ENCODE results near the gene SGMS1.

Gene SGMS1

GRCh38 chr10:50437248-50437647 is 186.5 kb downstream of the SGMS1 start:
- no peak overlapping the region for H3K4me3 ChIP-seq (replicated peaks; ENCODE audit: low read depth, low read length)
- no peak for TF ChIP-seq CTCF (IDR thresholded peaks at IDR 0.05; ENCODE audit: insufficient read depth, low read length, poor library complexity, severe bottlenecking)
- no peaks in the 10 kb centered on the region for H3K27me3 ChIP-seq (replicated peaks; ENCODE audit: control insufficient read depth, insufficient read depth, low read length)
- no peaks in the 10 kb centered on the region for H3K36me3 ChIP-seq (ENCODE audit: control insufficient read depth, insufficient read depth, low read length)
- no peak for DNase-seq (ENCODE audit: extremely low read depth, insufficient read length)

DNA sequence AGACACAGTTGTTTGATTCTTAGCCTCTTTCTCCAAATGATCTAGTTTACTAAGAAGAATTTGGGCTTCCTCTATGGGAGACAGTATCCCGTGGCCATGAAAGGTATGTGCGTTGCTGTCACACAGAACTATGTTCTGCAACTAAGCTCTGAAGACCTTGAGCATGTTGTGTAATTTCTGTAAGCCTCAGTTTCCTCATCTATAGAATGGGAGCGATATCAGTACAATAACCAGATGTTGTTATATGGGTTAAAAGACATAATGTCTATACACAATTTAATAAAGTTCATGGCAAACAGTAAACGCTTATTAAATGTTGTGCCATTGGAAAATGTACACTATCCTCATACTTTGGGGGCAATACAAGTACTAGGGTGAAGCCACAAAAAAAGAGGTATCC is 187.0 kb downstream of the SGMS1 start:
- TF ChIP-seq CTCF (IDR thresholded peaks at IDR 0.05; ENCODE audit: insufficient read depth, low read length, poor library complexity, severe bottlenecking), result no peak
- H3K36me3 ChIP-seq (ENCODE audit: control insufficient read depth, insufficient read depth, low read length), result no peaks in the 10 kb centered on the region
- DNase-seq (ENCODE audit: extremely low read depth, insufficient read length), result no peak
- no peaks in the 10 kb centered on the region for H3K27me3 ChIP-seq (replicated peaks; ENCODE audit: control insufficient read depth, insufficient read depth, low read length)
- no peak overlapping the region for H3K4me3 ChIP-seq (replicated peaks; ENCODE audit: low read depth, low read length)

DNA sequence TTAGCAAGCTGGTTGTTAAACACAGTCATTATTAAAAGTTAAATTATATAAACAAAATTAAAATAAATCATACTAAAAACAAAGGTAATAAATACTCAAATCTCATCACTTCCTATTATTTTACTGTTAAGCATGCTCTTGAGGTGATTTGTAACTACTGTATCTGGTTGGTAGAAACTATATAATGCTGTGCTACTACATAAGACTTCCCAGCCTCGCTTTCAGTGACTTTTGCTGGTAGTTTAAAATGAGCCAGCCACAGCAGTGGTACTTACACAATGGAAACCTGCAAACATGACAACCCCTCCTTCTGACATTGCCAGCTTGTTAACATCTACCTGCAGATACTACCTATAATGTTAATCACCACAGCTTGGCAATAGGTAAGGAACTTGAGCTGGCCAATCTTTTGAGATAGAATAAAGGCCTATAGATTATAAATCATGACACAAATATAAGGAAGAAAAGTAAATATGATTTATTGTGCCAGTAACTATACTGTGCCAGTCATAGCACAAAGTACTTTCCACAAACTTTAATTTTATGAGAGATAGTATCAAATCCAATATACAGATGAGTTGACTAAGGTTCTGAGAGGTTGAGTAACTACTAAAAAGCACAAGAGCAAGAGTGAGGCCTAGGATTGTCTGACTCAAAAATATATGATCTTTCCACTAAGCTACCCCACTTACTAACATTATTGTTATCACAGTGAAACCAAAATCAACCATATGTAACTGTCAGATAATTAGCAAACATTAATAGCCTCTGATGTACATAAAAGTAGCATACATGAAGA is 191.3 kb downstream of the SGMS1 start:
- peak; percentile 33 for DNase-seq (ENCODE audit: extremely low read depth, insufficient read length)
- Histone ChIP-seq H3K27me3 (replicated peaks; ENCODE audit: control insufficient read depth, insufficient read depth, low read length) (no peaks in the 10 kb centered on the region), H3K36me3 (ENCODE audit: control insufficient read depth, insufficient read depth, low read length) (no peaks in the 10 kb centered on the region), H3K4me3 (replicated peaks; ENCODE audit: low read depth, low read length) (no peak overlapping the region)
- no peak for TF ChIP-seq CTCF (IDR thresholded peaks at IDR 0.05; ENCODE audit: insufficient read depth, low read length, poor library complexity, severe bottlenecking)

DNA sequence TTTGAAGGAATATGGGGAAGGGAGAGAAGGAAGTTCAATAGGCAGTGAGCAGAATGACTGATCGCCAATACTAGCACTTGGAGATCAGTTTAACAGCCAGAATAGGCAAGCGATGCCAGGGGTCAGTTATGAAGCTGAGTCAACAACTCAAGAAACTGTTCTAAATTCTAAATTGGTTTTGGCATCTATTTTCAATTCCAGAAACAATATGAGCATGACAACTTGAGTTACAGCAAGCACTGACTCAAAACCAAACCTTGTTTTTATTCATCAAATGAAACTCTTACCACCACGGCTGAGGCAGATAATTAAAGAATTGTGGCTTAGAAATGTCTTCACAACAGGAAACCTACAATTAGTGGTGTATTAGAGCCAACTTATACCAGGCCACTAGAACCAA is 192.0 kb downstream of the SGMS1 start:
- H3K27me3 ChIP-seq (replicated peaks; ENCODE audit: control insufficient read depth, insufficient read depth, low read length), result no peaks in the 10 kb centered on the region
- no peak for TF ChIP-seq CTCF (IDR thresholded peaks at IDR 0.05; ENCODE audit: insufficient read depth, low read length, poor library complexity, severe bottlenecking)
- H3K4me3 ChIP-seq (replicated peaks; ENCODE audit: low read depth, low read length), result peak overlapping the region; percentile 42
- DNase-seq (ENCODE audit: extremely low read depth, insufficient read length), result peak; percentile 79
- H3K36me3 ChIP-seq (ENCODE audit: control insufficient read depth, insufficient read depth, low read length), result no peaks in the 10 kb centered on the region

DNA sequence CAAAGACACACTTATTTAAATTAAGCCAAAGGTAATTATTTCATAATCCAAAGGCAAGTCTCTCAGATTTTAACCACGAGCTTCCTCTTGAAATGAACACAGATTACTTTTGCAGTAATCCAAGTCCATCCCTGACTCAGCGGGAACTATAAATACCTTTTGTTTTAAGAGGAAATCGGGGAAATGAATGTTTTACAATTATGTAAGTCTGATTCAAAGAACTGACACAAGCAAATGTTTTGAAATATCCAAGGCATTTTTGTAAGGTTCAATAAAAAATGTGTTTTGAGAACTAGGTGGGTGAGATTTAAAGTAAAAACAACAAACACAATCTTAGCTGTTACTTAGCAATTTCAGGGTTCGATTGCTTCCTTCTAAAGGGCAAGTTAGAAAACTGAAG is 192.6 kb downstream of the SGMS1 start:
- DNase-seq (ENCODE audit: extremely low read depth, insufficient read length), result no peak
- Histone ChIP-seq H3K4me3 (replicated peaks; ENCODE audit: low read depth, low read length) (peak overlapping the region; percentile 42), H3K27me3 (replicated peaks; ENCODE audit: control insufficient read depth, insufficient read depth, low read length) (no peaks in the 10 kb centered on the region), H3K36me3 (ENCODE audit: control insufficient read depth, insufficient read depth, low read length) (no peaks in the 10 kb centered on the region)
- no peak for TF ChIP-seq CTCF (IDR thresholded peaks at IDR 0.05; ENCODE audit: insufficient read depth, low read length, poor library complexity, severe bottlenecking)

All from GM06990 (cell line).